HG03571 (cell line): ENCODE measurements around the gene PPHLN1.

Experiments
- ATAC-seq: cut with Tn5 transposase; IDR thresholded peaks from one replicate; pipeline ENCODE4 v1.9.1; 2021; ENCODE audit not compliant: unreplicated experiment

The PPHLN1 gene

DNA sequence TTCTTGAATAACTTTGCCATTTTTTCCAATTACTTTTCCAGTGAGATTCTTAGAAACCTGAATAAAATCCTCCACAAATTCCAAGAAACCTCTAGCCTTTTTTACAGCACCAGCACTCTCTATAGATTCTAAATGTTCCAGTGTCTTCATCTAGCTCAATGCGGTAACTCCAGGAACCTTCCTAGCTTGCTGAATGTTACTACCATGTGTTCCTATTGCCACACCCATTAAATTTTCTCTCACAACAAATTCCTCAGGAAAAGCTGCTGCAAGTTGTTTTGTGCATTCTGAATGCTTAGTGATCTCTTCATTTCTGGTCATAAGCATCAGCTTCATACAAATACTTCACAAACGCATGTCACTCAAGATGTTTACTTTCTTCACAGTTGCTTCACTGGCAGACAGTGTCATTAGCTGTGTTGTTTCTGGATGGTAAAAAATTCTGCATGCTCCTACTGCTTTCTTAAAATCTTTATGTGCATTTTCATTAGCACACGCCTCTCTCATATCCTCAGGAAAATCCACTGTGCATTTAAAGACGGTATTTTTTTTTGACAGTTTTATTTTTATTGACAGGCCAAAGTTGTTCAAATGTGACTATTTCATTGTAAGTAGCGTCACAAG lies 106.7 kb downstream of the PPHLN1 start:
- ATAC-seq: no peak

DNA sequence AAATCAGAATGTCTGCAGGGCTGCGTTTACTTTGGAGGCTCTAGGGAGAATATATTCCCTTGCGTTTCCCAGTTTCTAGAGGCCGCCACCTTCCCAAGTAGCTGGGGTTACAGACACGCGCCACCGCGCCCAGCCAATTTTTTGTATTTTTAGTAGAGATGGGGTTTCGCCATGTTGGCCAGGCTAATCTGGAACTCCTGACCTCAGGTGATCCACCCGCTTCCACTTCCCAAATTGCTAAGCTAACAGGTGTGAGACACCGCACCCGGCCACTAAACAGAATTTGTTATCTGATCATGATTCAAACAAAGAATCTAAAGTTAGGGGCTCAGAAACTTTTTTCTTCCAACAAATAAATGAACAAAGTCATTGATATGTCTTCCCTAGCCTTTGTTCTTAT lies 114.6 kb downstream of the PPHLN1 start:
- no peak for ATAC-seq

DNA sequence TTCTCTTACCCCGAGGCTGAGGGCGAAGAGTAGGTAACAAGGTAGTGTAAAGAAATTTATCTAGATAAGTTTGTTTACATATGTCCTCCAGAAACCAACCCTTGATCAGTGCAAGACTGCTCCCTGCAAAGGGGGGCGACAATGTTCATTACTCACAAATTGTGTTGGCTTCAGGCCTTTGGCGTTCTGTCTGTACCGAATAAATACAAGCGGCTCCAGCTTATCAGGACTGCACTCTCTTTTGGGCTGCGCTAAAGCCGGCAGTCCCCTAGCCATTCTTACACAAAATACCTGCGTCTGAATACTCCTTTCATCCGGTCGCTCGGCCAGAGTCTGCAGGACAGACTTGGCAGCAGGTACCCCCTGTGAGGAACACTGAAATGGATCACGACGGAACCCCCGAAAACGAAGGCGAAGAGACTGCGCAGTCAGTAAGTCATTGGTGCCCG lies 116.4 kb downstream of the PPHLN1 start:
- ATAC-seq: no peak

DNA sequence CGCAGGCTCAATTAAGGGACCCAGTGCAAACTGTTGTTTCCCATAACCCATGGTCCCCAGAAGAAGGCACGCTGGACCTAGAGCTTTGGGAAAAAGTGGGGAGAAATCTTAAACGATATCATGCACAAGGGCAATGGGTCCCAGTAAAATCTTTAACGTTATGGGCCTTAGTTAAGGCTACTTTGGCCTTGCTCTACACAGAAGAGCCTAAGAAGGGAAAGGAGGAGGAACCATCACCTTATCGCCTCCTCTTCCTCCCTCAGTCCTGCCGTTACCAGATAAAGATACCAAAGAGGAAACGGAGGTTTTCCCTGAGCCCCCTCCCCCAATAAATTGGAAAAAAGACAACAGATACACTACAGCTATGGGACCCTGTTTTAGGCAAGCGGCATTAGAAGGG lies 116.9 kb downstream of the PPHLN1 start:
- ATAC-seq: no peak

DNA sequence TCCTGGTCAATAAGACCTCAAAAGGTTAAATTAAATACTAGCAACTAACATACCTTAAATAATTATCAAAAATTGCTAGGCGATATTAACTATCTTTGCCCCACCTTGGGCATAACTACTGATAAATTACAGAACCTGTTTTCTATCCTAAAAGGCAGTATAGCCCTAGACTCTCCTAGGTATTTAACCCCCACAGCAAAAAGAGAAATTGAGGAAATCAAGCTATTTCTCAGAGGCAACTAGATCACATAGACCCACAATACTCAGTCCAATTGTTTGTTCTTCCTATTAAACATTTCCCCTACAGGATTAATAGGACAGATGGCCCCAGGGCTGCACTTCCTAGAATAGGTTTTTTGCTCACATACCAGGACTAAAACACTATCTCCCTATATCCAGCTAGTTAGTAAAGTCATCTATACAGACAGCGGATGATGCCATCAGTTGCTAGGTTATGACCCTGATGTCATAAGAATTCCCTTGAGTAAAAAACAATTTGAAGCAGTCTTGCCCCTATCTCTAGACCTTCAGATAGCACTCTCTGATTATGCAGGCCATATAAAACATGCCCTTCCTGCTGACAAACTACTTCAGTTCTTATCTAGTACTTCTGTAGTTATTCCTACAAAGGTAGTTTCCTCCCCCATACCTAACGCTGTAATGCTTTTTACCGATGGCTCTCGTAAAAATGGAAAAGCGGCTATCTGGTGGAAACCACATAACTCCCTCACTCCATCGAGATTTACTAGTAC lies 118.4 kb downstream of the PPHLN1 start:
- ATAC-seq: no peak

DNA sequence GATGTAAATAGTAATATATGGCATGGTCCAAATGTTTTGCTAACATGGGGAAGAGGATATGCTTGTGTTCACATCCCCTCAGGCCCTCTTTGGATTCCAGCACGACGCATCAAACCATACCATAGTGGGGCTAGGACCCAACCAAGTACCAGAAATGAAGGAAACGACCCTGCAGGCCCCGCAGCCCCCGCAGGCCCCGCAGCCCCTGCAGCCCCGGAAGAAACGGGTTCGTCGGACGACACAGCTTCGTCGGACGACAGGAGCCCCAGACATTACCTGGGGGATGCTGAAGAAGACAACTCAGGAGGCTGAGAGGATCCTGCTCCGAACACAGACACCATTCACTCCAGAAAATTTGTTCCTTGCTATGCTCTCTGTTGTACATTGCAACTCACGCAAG lies 119.9 kb downstream of the PPHLN1 start:
- no peak for ATAC-seq

DNA sequence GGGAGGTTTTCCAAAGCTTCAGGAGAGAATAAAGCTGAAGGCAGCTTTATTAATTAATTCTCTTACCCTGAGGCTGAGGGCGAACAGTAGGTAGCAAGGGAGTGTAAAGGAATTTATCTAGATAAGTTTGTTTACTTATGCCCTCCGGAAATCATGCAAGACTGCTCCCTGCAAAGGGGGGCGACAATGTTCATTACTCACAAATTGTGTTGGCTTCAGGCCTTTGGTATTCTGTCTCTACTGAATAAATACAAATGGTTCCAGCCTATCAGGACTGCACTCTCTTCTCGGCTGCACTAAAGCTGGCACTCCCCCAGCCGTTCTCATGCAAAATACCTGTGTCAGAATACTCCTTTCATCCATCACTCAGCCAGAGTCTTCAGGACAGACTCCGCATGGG lies 120.8 kb downstream of the PPHLN1 start:
- ATAC-seq: no peak

DNA sequence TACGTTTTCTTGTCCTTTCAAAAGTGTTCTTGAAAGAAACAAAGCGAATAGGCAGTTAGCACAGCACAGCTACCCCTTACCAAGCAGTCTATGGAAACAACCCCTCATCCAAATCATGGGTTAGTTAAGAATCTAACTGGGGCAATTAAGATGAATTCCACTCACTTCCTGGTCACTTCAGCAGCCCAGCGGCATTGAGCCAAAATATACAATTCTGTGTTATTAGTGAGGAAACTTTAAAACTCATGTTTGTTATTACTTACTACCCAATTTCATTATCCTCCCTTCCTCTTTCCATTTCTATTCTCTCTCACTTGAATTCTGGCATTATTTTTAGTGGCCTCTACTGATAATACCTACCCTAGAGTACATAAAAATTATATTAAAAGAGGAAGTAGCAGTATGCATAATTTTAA lies 121.4 kb downstream of the PPHLN1 start:
- no peak for ATAC-seq

DNA sequence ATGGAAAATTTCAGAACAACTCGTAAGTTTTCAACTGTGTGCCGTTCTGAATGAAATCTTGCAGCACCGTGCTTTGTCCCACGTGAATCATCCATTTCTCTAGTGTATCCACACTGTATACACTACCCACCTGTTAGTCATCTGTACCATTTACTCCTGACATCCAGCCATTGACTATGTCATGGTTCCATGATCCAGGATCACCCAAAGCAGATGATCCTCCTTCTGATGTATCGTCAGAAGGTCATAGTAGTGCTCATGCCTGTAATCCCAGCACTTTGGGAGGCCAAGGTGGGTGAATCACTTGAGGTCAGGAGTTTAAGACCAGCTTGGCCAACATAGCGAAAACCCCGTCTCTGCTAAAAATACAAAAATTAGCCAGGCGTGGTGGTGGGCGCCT lies 122.9 kb downstream of the PPHLN1 start:
- no peak for ATAC-seq

DNA sequence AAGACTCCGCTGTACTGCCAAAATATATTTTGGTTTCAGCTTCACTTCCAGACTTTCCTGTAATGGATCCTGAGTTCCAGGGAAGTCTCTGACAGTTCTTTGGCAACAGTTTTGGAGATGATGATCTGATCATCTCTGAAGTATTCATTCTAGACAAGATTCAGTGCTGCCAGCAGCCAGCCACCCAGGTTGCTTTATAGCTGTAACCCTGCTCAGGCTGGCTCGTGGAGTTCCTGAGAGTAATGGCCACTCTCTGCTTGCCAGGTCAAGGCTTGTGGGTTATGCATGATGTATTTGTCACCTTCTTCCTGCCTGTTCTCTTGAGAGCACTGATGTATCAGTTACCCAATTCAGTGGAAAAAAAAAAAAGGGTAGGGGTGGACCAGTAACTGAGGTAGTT lies 124.3 kb downstream of the PPHLN1 start:
- ATAC-seq: no peak

DNA sequence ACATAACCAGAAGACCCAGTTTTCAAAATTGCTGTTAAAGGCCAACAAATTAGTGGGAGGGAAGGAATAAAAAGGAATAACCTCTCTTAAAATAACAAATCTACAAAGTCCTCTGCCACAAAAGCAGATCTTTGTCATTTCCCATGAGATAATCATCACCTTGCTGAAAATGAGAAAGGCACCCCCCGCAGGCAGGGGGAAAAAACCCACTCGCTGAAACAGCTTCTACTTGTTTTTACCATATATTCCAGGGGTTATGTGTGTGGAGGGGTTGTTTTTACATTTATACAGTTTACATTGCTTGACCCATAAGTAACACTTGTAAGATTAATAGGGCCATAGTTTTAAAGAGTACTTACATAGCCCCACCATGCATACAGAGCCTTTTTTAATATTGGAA lies 132.6 kb downstream of the PPHLN1 start:
- no peak for ATAC-seq

DNA sequence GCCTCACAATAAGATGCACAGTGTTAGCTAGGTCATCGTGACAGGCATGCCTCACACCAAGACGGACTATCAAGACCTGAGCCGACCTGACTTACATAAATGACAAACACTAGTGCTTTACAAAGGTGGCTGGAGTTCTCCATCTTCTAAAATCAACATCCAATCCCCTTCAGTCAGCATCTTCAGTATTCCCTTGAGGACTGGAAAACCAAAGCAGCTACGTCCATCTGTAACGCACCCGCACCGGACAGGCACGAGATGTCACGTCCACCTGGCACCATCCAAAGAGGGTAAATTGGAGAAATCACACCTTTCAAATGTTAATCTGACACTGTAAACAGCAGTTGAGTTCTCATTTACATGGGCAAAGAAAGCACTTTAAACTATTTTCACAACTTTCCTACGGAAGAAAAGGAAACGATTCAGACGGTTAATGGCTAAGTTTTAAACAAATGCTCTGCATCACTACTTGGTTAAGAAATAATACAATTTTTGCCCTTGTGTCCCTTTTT lies 133.4 kb downstream of the PPHLN1 start:
- no peak for ATAC-seq

DNA sequence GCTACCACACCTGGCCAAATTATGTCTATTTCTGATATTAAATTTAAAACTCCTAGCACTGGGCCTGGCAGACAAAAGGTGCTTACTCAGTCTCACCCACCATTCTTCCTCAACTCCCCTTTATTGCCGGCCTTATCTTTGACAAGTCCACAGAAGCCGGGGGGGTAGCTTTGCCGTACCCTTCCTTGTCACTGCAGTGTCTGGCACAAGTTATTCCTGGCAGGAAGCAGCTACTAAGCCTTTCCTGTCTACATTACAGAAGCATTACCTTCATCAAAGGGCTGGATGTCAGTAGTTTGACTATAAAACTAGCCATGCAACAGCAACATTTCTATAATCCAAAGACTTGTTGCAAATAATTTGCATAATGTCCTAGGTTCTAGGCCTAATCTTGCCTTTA lies 136.5 kb downstream of the PPHLN1 start:
- ATAC-seq: no peak

DNA sequence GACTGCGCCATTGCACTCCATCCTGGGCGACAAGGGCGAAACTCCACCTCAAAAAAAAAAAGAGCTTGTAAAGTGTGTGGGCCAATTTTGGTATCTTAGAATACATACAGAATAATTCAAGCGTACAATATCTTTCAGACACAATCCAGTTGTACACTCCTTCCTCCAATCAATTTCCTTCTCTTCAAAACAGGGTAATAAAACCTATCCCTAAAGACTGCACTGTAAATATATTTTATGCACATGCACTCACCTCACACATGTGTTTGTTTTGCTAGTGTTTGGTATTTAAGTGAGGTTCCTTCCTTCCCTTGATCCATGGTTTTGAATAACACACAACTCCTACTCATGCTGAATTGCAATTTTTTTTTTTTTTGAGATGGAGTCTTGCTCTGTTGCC lies 137.7 kb downstream of the PPHLN1 start:
- ATAC-seq: no peak

DNA sequence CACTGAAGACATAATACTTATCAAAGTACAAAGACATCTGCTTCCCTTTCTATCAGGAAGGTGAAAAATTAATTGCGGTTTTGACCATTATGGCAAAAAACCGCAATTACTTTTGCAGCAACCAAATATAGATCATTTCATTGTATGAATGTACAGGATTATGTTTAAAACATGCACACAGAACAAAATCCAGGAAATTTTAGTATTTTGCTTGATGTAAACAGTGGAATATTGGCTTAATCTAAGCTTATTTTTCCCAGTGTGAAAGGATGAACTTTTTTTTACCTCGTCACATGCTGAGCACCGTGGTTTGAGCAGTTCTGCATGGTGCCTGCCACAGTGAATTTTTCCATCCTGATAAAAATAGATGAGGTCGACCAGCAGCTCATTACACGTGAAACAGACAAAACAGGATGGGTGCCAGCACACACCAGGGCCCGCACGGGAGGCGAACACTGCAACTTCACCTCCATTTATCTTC lies 142.4 kb downstream of the PPHLN1 start:
- ATAC-seq: no peak

DNA sequence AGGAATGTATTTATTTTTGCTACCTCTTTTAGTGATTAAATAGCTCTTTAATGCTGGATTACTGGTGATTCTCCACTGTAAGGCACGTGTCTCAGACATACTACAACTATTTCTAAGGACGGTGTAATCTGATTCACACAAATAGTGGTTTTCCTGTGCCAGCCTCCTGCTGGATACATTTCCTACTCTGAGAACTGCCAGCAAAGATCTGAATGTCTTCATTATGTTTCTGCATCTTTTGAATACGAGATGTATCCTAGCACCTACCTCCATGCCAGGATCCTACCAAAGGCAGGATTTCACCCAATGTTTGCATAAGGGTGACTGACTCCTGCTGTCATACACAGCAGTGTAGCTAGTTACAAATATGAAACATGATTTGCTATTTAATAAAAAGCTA lies 143.0 kb downstream of the PPHLN1 start:
- no peak for ATAC-seq

DNA sequence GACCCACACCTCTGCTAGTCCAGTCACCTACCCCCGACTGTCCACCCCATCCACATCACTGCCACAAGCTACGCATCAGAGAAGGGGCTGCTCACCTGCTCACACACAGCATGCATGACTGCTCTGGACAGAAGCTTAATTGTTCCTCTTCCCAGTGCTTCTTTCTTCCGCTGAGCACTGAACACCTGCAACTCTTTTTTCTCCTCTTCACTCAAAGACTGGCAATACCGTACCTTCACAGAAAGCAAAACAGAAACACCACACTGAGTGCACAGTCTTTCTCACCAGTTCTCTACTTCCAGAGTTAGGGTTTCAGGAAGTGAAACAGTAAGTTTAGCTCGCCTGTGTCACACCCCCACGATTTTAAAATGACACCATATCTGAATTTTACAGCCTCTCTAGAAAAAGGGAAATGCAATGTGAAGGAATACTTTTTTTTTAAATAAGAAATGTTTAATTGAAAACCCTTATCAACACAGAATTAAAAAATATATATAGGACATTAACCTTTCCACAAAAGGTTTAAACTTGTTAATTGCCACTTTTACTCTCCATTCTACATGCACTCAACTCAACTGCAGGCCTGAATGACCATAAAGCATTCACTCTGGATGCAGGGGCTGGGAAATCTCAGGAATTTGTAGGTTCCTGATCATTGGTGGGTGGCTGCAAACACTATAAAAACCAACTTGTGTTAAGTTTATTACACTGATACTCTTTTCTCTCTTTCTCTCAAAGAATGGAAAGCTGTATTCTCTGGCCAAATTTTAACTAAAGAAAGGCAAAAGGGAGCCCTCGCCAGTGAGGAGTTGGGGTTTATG lies 143.6 kb downstream of the PPHLN1 start:
- peak; percentile 98 for ATAC-seq

DNA sequence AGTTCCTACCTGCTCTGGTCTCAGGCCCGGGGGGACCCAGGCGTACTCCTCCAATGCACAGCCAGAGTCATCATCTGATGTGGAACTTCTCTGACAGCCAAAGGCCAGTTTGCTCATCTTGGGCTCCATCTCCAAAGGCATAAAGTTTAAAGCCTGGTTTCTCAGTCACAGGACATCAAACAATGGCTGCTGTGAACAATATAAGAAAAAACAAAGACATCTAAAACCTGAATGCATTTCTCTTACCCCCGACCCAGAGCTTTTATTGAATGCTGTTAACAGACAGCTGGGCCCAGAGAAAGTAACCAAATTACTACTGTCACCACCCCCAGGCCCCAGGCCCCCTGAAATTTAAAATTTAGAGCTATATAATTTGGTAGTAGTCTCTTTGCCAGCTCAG lies 146.4 kb downstream of the PPHLN1 start:
- ATAC-seq: no peak

DNA sequence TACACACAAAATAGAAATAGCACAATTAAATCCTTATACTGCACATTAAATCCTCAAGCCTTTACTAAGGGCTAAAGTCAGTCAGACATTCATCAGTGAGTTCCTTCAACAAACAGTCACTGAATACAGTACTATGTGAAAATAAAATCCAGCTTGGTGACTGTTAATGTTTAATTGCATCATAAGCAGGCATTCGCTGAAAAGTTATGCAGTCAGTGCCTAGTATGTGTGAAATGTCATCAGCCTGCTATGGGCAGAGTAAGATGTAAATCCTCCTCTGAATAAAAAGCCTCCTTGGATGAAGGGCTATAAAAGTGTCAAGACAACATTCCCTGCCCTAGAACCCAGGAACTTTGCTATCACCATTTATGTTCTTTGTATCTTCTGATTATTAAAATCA lies 147.2 kb downstream of the PPHLN1 start:
- no peak for ATAC-seq

DNA sequence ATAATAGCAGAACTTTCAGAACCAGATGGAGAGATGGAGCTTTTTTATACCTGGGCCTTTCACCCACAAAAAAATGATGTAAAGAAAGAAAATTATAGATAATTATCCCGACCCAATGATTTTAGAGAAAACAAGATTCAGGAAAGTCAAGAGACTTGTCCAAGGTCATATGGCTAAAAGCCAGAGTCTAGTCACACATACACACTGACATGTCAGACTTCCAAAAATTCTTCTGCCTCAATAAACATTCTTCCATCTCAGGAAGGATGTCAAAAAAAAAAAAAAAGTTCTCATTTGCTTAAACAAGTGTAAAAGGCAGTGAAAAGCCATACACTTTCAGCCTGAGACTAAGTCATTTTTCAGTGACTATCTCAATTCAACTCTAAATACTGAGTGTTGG lies 147.6 kb downstream of the PPHLN1 start:
- ATAC-seq: no peak

DNA sequence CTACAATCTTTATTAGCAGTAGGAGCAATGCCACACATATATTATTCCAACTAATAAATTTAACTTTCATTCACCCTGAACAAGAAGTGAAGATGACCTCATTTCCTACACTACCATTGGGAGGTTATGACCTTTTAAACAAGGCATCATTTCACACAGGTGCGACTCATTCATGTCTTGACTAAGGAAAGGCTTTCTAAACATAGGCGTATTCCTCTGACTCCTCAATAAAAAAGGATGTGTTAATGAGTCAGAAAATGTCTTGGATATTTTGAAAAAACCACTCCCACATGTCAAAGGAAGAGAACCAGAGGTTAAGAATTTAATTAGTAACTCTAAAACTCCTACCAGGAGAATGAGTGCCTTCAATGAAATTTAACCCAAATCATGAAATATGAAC lies 148.4 kb downstream of the PPHLN1 start:
- no peak for ATAC-seq

DNA sequence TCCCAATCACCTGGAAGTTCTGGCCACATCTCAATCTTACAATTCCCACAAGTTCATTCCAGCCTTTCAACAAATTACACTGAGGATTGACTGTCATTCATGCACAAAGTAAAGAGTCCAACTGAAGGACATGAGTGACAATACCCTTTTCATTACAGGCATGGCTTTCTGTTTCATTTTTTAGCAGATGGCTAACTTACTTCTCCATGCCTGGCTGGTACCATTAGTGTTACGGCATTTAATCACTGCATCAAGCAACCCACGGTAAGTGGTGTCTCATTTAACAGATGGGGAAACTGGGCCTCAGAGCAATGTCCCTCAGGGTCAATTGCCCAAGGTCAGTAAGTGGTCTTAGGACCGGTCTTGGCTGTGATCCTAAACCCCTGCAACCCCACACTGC lies 149.1 kb downstream of the PPHLN1 start:
- no peak for ATAC-seq
